GDM1 (cell line): ENCODE results near the gene GPR141.

Experiments used
- DNase-seq: peaks from one replicate; lab custom pipeline; 2025; lab: John Stamatoyannopoulos, UW

GPR141 gene

DNA sequence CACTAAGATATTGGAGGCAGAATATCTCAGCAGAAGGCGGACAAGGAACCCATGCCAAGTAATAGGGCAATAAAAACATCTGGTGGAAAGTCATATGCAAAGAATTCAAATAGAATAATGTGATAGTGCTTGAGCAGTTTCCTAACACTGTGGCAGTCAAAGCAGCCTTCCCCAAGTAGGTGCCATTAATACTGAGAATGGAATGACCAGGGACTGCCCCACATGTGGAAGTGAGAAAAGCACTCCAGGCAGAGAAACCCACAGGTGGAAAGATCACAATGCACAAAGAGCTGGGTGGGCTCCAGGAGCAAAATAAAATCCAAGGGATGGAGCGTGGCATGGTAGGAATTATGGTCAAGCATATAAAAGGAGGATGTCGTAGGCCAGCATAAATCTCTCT, 100.4 kb downstream of the GPR141 start:
- no peak for DNase-seq

- DNase-seq = peak; percentile 53
Measured at GRCh38 chr7:37786741-37787569, 103.4 kb downstream of the GPR141 start.
